ENCODE data around the gene SOCS3.

SOCS3 gene

DNA sequence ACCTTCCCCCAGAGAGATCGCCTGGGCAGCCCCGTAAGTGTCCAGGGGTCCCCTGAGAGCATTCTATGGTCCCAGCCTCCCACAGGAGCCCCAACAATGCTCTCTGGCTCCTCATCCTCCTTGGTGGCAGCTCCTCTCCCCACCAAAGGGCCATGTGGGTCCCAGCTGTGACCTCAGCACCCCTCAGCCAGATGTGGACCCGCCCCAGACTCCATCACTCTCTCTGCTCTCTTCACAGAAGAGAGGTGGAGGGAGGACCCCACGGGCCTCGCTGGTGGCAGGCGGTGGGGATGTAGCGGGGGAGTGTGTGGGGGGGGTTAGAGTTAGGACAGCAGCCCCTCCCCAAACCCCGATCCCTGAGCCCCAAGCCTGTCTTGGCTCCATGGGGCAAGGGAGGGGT lies 41.0 kb downstream of the SOCS3 start:
- no peak overlapping the region for H3K27ac ChIP-seq (ENCODE audit: extremely low read depth, low read depth, low read length)
- TF ChIP-seq ZNF629 (tag by site-specific recombination; IDR thresholded peaks at IDR 0.05) (no peak), GLIS2 (tag by site-specific recombination; IDR thresholded peaks at IDR 0.05) (peak; percentile 46; the same call in 1 of the 2 replicates)
- H3K36me3 ChIP-seq (ENCODE audit: control insufficient read depth in 2 of 2, insufficient read depth in 1 of 2, low read length in 2 of 2): no peaks in the 10 kb centered on the region
- peaks cover 26% of the 10 kb centered on the region for H3K4me1 ChIP-seq (ENCODE audit: control insufficient read depth, insufficient read depth, low read length)
- ChIA-PET POLR2A (no interaction called here), CTCF (interaction anchor here (0.7 kb wide), 1 partner anchor 775 kb away, joined by 4 read pairs; no protein-coding TSS in a partner anchor)
- no peaks in the 10 kb centered on the region for H3K9me3 ChIP-seq (ENCODE audit: control insufficient read depth, insufficient read depth, low read depth, low read length)
- H3K4me3 ChIP-seq (ENCODE audit: low read depth, low read length): no peak overlapping the region

DNA sequence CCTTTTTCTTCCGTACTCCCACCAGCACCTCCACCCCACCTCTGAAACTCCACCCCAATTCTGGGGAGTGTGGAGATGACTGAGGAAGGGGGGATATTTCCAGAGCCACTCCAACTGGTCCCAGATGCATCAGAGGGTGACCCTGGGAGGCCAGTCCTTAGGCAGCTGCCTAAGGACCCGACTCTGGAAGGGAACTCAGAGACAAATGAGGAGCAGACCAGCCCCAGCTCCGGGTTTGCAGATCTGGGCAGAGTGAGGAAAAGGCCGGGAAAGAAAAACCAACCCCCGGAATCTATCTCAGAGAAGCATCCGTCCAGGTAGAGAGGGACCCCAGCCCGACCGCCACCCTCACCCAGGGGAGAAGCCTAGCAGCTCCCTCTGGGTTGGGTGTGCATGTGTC lies 41.5 kb downstream of the SOCS3 start:
- no peak for TF ChIP-seq ZNF335 (tag by site-specific recombination; conservative IDR thresholded peaks at IDR 0.05)
- no peak for TF ChIP-seq RBAK (tag by site-specific recombination; IDR thresholded peaks at IDR 0.05)
- TF ChIP-seq ZNF140 (tag by site-specific recombination; IDR thresholded peaks at IDR 0.05): no peak
- TF ChIP-seq ZNF112 (tag by site-specific recombination; IDR thresholded peaks at IDR 0.05): no peak
- TF ChIP-seq, protein P1, sequence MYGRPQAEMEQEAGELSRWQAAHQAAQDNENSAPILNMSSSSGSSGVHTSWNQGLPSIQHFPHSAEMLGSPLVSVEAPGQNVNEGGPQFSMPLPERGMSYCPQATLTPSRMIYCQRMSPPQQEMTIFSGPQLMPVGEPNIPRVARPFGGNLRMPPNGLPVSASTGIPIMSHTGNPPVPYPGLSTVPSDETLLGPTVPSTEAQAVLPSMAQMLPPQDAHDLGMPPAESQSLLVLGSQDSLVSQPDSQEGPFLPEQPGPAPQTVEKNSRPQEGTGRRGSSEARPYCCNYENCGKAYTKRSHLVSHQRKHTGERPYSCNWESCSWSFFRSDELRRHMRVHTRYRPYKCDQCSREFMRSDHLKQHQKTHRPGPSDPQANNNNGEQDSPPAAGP (tag by site-specific recombination; IDR thresholded peaks at IDR 0.05): no peak
- no peak for TF ChIP-seq GLI2 (tag by site-specific recombination; IDR thresholded peaks at IDR 0.05; ENCODE audit: borderline replicate concordance, low read depth)
- no peak for TF ChIP-seq ZNF514 (tag by site-specific recombination; IDR thresholded peaks at IDR 0.05)
- no peak for TF ChIP-seq ZNF423 (tag by site-specific recombination; IDR thresholded peaks at IDR 0.05)
- no peak for TF ChIP-seq GFI1B (tag by site-specific recombination; IDR thresholded peaks at IDR 0.05)
- TF ChIP-seq ZFP3 (tag by site-specific recombination; IDR thresholded peaks at IDR 0.05; ENCODE audit: low read depth): no peak
- no peak for TF ChIP-seq GLIS2 (tag by site-specific recombination; IDR thresholded peaks at IDR 0.05)
- TF ChIP-seq HOXC10 (CRISPR knock-in tag; IDR thresholded peaks at IDR 0.05): no peak
- TF ChIP-seq, protein P2, sequence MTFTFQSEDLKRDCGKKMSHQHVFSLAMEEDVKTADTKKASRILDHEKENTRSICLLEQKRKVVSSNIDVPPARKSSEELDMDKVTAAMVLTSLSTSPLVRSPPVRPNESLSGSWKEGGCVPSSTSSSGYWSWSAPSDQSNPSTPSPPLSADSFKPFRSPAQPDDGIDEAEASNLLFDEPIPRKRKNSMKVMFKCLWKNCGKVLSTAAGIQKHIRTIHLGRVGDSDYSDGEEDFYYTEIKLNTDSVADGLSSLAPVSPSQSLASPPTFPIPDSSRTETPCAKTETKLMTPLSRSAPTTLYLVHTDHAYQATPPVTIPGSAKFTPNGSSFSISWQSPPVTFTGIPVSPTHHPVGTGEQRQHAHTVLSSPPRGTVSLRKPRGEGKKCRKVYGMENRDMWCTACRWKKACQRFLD (tag by site-specific recombination; IDR thresholded peaks at IDR 0.05): no peak
- no peak for TF ChIP-seq SP3 (tag by site-specific recombination; IDR thresholded peaks at IDR 0.05)
- TF ChIP-seq, protein P3, sequence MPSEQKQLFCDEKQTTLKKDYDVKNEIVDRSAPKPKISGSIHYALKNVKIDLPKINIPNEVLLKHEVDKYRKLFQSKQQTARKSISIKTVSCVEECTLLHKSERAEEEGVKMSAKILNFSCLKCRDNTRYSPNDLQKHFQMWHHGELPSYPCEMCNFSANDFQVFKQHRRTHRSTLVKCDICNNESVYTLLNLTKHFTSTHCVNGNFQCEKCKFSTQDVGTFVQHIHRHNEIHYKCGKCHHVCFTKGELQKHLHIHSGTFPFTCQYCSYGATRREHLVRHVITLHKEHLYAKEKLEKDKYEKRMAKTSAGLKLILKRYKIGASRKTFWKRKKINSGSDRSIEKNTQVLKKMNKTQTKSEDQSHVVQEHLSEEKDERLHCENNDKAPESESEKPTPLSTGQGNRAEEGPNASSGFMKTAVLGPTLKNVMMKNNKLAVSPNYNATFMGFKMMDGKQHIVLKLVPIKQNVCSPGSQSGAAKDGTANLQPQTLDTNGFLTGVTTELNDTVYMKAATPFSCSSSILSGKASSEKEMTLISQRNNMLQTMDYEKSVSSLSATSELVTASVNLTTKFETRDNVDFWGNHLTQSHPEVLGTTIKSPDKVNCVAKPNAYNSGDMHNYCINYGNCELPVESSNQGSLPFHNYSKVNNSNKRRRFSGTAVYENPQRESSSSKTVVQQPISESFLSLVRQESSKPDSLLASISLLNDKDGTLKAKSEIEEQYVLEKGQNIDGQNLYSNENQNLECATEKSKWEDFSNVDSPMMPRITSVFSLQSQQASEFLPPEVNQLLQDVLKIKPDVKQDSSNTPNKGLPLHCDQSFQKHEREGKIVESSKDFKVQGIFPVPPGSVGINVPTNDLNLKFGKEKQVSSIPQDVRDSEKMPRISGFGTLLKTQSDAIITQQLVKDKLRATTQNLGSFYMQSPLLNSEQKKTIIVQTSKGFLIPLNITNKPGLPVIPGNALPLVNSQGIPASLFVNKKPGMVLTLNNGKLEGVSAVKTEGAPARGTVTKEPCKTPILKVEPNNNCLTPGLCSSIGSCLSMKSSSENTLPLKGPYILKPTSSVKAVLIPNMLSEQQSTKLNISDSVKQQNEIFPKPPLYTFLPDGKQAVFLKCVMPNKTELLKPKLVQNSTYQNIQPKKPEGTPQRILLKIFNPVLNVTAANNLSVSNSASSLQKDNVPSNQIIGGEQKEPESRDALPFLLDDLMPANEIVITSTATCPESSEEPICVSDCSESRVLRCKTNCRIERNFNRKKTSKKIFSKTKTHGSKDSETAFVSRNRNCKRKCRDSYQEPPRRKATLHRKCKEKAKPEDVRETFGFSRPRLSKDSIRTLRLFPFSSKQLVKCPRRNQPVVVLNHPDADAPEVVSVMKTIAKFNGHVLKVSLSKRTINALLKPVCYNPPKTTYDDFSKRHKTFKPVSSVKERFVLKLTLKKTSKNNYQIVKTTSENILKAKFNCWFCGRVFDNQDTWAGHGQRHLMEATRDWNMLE (tag by site-specific recombination; conservative IDR thresholded peaks at IDR 0.05; ENCODE audit: low read depth): no peak
- ChIA-PET CTCF (interaction anchor here (0.6 to 0.7 kb wide), 2 partner anchors 128 to 774 kb away, joined by 3 to 4 read pairs; no protein-coding TSS in a partner anchor), POLR2A (no interaction called here)
- Histone ChIP-seq H3K9me3 (ENCODE audit: control insufficient read depth, insufficient read depth, low read depth, low read length) (no peaks in the 10 kb centered on the region), H3K36me3 (ENCODE audit: control insufficient read depth in 2 of 2, insufficient read depth in 1 of 2, low read length in 2 of 2) (no peaks in the 10 kb centered on the region), H3K4me1 (ENCODE audit: control insufficient read depth, insufficient read depth, low read length) (peaks cover 28% of the 10 kb centered on the region), H3K27ac (ENCODE audit: extremely low read depth, low read depth, low read length) (no peak overlapping the region), H3K4me3 (ENCODE audit: low read depth, low read length) (no peak overlapping the region)
